HG03025 (cell line): ENCODE data around the gene MPV17L2.

Experiments
- ATAC-seq: cut with Tn5 transposase; IDR thresholded peaks from one replicate; pipeline ENCODE4 v1.9.1; 2021; ENCODE audit warnings: mild to moderate bottlenecking, moderate library complexity; ENCODE audit not compliant: unreplicated experiment, low FRiP score

The MPV17L2 gene

DNA sequence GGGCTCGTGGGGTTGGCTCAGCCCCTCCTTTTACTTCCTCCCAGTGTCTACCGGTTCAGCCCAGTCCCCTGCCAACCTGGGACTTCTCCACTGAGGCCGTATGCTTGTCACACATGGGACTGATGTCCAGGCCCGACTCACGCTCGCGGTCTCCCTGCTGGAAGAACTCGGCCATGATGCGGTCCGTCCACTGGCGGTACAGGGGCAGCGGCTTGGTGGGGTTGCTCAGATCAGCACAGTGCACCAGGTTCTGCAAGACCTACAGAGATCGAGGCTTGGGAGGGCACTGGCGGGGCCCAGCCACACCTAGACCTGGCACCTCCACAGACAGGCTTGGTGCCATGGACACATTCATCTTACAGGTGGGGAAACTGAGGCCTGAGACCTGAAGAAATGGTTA lies 18.7 kb downstream of the MPV17L2 start:
- ATAC-seq = no peak

DNA sequence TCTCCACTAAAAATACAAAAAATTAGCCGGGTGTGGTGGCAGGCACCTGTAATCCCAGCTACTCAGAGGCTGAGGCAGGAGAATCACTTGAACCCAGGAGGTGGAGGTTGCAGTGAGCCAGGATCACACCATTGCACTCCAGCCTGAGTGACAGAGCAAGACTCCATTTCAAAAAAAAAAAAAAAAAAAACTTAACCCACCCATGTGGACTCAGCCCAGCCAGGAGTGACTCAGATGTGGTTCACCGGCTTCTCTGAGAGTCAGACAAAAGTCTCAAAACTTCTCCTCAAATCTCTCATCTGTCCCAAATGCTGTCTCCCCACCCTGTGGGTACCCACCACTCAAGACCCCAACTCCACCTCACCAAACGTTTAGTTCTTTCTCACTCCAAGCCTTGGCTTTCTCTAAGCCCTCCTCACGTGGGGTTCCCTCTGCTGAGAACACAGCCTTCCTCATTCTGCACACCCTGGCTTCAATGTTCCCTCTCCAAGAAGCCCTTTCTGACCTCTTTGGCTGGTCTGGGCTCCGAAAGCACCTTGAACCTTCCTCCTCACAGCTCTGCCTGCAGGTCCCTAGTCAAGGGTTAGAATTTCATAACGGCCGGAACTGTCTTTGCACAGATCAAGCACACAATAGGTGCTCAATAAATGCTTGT lies 21.9 kb downstream of the MPV17L2 start:
- no peak for ATAC-seq

DNA sequence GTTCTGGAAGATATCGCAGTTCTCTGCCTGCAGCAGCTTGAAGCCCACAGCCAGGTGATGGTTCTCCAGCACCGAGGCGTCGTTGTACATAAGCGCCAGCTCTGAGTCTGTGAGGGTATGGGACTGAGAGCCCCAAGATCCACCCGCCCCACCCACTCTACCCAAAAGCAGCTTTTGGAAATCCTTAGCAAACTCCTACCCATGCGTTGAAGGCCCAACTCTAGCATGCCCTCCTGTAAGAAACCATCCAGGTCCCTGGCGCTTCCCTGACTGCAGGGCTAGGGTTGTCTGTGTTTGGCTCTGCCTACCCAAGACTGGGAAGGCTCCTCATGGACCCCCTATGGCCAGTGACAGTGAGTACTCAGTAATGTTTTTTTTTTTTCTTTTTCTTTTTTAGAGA lies 23.8 kb downstream of the MPV17L2 start:
- no peak for ATAC-seq

DNA sequence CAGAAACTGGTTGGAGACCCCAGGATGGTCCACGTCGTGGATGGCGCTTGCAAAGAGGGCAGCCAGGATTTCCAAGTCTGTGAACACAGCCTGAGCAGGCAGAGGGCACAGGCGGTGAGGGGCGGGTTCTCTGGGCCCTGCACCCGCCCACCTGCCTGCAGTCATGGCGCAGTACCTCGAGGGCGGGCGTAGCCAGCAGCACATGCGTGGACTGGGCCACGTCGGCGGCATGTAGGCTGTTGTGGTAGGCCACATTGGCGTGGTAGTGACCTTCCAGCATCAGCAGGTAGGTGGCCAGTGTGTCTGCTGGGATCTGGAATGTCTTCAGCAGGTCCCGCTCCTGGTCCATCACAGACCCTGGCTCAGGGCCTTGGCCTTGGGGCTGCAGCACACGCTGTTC lies 25.1 kb downstream of the MPV17L2 start:
- no peak for ATAC-seq

DNA sequence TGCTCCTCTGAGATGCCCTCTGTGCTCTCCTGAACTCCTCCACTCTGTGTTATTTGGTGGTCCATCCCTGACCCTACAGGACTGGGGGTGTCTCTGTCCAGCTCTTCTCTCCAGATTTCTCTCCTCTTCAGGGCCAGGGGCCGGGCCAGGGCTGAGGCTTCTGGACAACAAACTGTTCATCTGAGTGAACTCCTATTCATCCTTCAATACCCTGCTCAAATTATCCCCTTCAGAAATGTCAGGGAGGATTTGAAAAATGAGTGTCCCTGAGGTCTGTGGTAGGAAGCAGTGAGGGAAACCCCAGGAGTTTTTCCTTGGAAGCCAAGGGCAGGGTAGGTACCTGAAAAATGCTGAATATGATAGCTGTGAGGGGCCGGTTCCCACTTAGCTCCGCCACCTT lies 25.6 kb downstream of the MPV17L2 start:
- no peak for ATAC-seq

DNA sequence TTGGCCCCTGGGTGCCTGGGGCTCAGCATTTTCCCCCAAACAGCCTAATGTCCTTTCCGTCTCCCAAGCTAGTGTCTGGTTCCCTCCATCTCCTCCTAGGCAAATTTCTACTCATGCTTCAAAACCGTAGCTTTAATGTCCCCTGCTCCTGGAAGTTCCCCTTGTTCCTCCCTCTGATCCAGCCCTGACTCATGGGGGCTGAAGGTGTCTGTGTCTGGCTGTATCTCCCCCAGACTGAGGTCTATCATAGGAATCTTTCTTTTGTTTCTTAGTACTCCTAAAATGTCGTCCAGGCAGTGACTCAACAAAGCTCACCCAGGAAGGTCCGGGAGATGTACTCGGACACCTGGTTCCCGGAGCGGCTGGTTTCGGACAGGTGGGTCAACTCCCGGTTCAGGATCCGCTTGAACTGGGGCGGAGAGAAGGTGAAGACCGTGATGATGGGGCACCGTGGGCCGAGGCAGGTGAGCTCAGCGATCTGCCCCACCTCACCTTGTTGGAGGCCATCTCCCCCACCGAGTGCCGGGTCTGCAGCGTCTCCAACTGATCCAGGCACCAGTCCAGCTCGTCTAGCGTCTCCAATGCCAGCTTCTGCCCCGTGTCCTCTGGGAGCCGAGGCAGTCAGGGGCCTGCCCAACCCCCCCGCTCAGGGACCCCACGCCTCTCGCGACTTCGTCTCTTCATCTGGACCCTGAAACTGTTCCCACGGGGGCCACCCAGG lies 27.1 kb downstream of the MPV17L2 start:
- no peak for ATAC-seq

- no peak for ATAC-seq
Measured at GRCh38 chr19:18220632-18221275, 27.7 kb downstream of the MPV17L2 start.

- ATAC-seq = no peak
Measured at GRCh38 chr19:18221815-18222725, 29.1 kb downstream of the MPV17L2 start.

GRCh38 chr19:18223860-18224524 lies 31.0 kb downstream of the MPV17L2 start:
- ATAC-seq = no peak

GRCh38 chr19:18224525-18225354 lies 31.7 kb downstream of the MPV17L2 start:
- peak; percentile 80 for ATAC-seq

DNA sequence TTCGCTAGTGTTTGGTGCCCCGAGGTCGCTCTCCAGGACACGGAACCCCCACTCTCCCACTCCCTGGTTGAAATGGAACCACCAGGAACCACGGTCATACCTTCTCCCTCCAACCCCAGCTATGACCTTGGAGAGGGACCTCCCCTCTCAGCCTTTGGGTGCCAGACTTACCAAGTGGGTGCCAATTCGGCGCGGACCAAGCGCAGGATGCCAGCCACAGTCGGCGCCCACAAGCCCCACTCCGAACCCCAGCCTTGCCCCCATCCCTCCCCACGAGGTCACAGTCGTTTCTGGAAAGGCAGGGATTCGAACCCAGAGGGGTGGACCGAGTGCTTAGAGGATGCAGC lies 32.3 kb downstream of the MPV17L2 start:
- ATAC-seq = no peak

DNA sequence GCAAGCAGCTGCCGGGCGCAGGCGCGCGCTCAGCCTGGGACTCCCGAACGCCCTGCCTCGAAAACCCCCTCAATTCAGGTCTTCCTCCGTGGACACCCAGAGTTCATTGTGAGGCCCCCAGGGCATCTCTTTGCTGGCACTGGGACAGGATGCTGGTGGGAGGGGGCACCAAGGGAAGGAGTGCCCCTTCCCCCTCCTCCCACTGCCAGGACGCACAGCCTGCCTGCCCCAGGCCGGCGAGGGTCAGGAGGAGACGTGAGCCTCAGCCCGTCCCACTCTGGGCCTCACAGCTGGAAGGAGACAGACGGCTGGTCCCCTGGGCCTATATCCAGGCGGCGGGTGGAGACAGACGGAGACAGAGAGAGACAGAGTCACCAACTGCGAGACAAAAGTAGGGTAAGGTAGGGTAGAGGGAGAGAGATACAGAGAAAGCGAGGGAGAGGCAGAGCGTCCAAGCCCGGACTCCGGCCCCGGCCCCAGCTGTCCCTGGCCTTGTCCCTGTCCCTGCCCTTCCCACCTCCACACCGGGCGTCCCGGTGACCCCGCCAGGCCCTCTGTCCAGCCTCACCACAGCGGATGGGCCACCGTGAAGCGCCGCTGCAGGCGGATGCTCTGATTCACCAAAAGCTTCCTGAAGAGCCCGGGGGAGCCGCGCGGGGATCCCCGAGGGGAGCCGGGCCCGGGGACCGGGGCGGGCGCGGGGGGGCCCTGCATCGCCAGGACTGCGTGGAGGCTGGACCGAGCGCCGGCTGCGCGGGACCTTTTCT lies 32.9 kb downstream of the MPV17L2 start, which contains the start of gene PDE4C:
Gene PDE4C, minus strand, starts transcription at position 737 of the 767 bp plus-strand sequence. Its CDS starts 23 bp downstream, at position 714.
- ATAC-seq = no peak

DNA sequence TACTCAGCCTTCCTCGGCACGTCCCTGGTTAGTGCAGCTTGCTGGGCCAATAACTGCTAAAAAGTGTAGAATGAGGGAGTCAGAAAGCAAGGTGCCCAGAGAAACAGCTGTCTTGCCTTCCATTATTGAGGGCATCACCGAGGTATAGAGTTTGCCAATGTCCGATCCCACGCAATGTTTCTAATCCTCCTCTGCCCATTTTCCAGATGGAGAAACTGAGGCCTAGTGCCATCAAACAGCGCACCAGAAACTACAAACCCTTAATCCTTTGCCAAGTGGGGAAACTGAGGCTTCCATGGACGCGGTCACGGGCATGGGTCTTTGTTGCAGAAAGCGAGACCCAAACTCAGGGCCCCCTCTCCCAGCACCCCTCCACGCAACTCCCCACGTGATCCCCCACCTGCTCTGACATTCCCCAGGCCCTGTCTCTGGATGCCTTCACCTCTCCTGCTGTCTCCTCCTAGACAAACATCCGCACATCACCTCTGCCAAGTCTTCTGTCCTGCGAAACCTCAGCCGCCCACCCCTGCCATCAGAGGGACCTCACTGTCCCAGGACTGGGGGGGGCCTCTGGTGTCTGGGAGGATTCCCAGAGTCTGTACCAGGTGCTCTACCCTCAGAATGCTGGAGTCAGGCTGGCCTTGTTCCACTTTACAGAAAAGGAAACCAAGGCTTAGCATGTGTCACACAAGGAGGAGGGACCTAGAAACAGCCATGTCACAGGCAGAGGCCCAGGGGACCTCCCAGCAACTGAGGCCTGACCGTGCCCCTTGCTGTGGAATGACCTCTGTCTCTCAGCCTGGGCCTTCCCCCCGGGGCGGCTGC lies 34.1 kb downstream of the MPV17L2 start:
- no peak for ATAC-seq

DNA sequence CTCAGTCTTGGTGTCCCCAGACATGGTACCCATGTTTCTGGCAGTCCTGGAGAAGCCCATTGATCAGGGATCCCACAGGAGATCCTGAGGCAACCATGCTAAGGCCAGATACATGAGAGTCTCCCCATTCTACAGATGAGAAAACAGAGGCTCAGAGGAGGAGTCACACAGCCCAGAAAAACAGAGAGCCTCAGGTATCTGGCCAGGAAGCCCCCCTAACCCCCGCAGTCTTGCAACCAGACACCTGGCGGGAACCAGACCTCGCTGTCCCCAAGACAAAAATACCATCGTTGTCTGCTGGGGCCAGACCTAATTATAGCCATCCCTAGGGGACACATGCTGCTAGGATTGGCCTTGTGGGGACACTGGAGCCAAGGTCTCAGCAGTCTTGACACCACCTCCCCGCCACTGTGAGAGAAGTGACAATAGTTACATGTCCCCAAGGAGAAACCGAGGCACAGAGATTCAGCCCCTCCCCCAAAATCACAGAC lies 34.8 kb downstream of the MPV17L2 start:
- no peak for ATAC-seq

DNA sequence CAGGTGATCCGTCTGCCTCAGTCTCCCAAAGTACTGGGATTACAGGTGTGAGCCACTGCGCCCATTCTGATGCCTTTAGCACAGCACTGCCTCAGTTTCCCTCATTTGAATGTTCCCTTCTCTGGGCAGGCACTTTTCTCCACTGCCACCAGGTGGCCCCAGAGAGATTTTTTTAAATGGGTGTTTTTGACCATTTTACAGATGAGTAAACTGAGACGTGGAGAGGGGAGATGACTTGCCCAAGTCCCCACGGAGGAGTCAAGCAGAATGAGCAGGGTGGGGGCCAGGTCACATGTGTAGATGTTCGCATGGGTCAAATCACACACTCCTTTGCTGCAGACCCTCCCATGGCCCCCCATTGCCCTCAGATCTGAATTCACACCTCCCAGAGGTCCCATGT lies 36.5 kb downstream of the MPV17L2 start:
- no peak for ATAC-seq

GRCh38 chr19:18229915-18230314 lies 36.9 kb downstream of the MPV17L2 start:
- no peak for ATAC-seq

DNA sequence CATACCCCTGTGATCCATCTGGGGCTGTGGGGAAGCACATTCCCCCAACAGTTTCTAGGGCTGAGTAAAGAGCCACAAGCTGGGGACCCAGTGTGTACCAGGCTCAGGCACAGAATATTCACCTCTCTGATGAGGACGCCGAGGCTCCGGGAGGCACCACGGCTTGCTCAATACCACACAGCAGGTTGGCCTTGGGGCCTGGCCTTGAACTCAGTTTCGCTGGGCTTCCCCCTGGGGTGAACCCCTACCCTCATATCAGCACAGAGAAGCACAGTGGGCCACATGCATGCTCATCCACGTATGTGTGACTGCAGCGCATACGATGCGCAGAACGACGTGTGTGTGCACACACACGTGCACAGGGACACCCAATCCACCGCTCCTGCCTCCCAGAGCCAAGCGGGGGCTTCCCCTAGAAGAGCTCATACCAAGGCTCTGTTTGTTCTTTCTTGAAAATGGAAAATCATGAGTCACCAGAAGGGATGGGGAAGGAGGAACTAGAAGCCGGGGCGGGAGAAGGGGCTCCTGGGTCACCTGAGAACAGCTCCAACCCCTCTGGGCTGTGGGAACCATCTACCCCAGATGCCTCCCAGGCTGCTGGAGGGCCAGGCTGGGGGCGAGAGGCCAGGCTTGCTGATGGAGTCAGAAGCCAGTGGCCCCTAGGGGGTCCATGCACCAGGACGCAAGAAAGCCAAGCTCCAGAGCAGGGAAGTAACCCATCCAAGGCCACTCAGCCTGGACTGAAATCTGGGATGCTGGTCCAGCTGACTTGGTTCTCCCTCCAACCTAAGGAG lies 38.1 kb downstream of the MPV17L2 start:
- ATAC-seq = no peak
